Cardiac muscle cell (in vitro differentiated cells and primary cell): ENCODE measurements around the gene DNAH3. TPM values are rescaled to one million over a fixed set of nuclear protein-coding genes. Genes with fewer than 3 reads are reported as not detected.

Experiments used
- DNase-seq, 2 donors: peaks; one replicate each; pipeline versions ENCODE4 v3.0.0 to v3.0.0-alpha.2; 2010 to 2017; ENCODE audit warnings: low read depth in 1 of 2, low spot score in 1 of 2
- H3K27ac ChIP-seq: fragments of 200-600 bp; sonication (generic); 2 replicates; pipeline ENCODE4 v1.5.1; 2016
- H3K27me3 ChIP-seq: fragments of 200-600 bp; sonication (generic); 2 replicates; pipeline ENCODE4 v1.6.0; 2016; ENCODE audit warnings: control low read depth
- H3K36me3 ChIP-seq: fragments of 200-600 bp; sonication (generic); 2 replicates; pipeline ENCODE4 v1.5.1; 2016; ENCODE audit warnings: control low read depth
- H3K4me1 ChIP-seq: fragments of 200-600 bp; sonication (generic); 2 replicates; pipeline ENCODE4 v1.8.1; 2017; ENCODE audit warnings: low read depth, mild to moderate bottlenecking, mixed run types
- H3K4me3 ChIP-seq: fragments of 200-600 bp; sonication (generic); 2 replicates; pipeline ENCODE4 v1.5.1; 2016; ENCODE audit warnings: mild to moderate bottlenecking
- H3K9me3 ChIP-seq: fragments of 200-600 bp; sonication (generic); 2 replicates; pipeline ENCODE4 v1.5.1; 2017; ENCODE audit warnings: low read depth, mild to moderate bottlenecking, control low read depth
- CTCF ChIP-seq: IDR thresholded peaks from 2 replicates; pipeline ENCODE4 v1.5.1; 2012; ENCODE audit warnings: low read depth, mild to moderate bottlenecking, low read length
- polyA plus RNA-seq: library from polyadenylated mRNA; unstranded; fragments of >200 nt; fragmentation: Nextera tagmentation; extraction: Ambion mirVana; gene quantifications from 2 replicates; pipeline ENCODE4 v1.2.1, GENCODE V29; 2016
- total RNA-seq: library from RNA; depleted of rRNA; stranded (reverse); fragments of >200 nt; gene quantifications from 2 replicates; pipeline ENCODE4 v1.2.3, GENCODE V29; 2016

Gene DNAH3
- total and polyA plus RNA-seq, 2 experiments from 2014 or later, result 0.39 TPM; not detected in 1

- DNase-seq, result no peak
- no peaks in the 10 kb centered on the region for H3K36me3 ChIP-seq
- TF ChIP-seq CTCF, result no peak
Observed at GRCh38 chr16:21028728-21029127, 121.9 kb downstream of the DNAH3 start.

GRCh38 chr16:21026846-21027245, 123.8 kb downstream of the DNAH3 start:
- no peak for DNase-seq
- Histone ChIP-seq H3K27ac (peak overlapping the region; percentile 40), H3K36me3 (no peaks in the 10 kb centered on the region), H3K4me1 (no peaks in the 10 kb centered on the region), H3K9me3 (no peaks in the 10 kb centered on the region), H3K4me3 (no peak overlapping the region), H3K27me3 (no peaks in the 10 kb centered on the region)
- TF ChIP-seq CTCF, result no peak

More at GRCh38 chr16:21028728-21029127, 121.9 kb downstream of the DNAH3 start:
- Histone ChIP-seq H3K4me1 (peaks cover 12% of the 10 kb centered on the region), H3K27me3 (no peaks in the 10 kb centered on the region), H3K9me3 (no peaks in the 10 kb centered on the region), H3K27ac (no peak overlapping the region), H3K4me3 (no peak overlapping the region)

GRCh38 chr16:21023509-21024202, 127.0 kb downstream of the DNAH3 start:
- H3K9me3 ChIP-seq, result no peaks in the 10 kb centered on the region
- peak overlapping the region; percentile 45 for H3K27ac ChIP-seq
- no peaks in the 10 kb centered on the region for H3K27me3 ChIP-seq
- TF ChIP-seq CTCF, result no peak
- DNase-seq, result peak in 1 of 2 donors; percentile 64
- H3K36me3 ChIP-seq, result no peaks in the 10 kb centered on the region
- no peaks in the 10 kb centered on the region for H3K4me1 ChIP-seq
- H3K4me3 ChIP-seq, result no peak overlapping the region

GRCh38 chr16:21021316-21021715, 129.3 kb downstream of the DNAH3 start:
- no peaks in the 10 kb centered on the region for H3K9me3 ChIP-seq
- H3K36me3 ChIP-seq, result no peaks in the 10 kb centered on the region
- H3K4me3 ChIP-seq, result no peak overlapping the region
- H3K4me1 ChIP-seq, result no peaks in the 10 kb centered on the region
- TF ChIP-seq CTCF, result no peak
- DNase-seq, result no peak
- no peak overlapping the region for H3K27ac ChIP-seq
- no peaks in the 10 kb centered on the region for H3K27me3 ChIP-seq

- H3K36me3 ChIP-seq, result no peaks in the 10 kb centered on the region
- H3K27me3 ChIP-seq, result no peaks in the 10 kb centered on the region
- no peak for TF ChIP-seq CTCF
- peaks cover 12% of the 10 kb centered on the region for H3K4me1 ChIP-seq
- no peak overlapping the region for H3K4me3 ChIP-seq
- H3K9me3 ChIP-seq, result no peaks in the 10 kb centered on the region
- DNase-seq, result no peak
- H3K27ac ChIP-seq, result no peak overlapping the region
Observed at GRCh38 chr16:21009815-21010214, 140.8 kb downstream of the DNAH3 start.
